TTC549 (cell line): ENCODE data around the gene TRPC3.

Experiments used
- FAIRE-seq: peaks from 2 replicates; lab custom pipeline; 2012; peaks lifted over from hg19 to GRCh38; lab: Jason Lieb, UNC

The TRPC3 gene

DNA sequence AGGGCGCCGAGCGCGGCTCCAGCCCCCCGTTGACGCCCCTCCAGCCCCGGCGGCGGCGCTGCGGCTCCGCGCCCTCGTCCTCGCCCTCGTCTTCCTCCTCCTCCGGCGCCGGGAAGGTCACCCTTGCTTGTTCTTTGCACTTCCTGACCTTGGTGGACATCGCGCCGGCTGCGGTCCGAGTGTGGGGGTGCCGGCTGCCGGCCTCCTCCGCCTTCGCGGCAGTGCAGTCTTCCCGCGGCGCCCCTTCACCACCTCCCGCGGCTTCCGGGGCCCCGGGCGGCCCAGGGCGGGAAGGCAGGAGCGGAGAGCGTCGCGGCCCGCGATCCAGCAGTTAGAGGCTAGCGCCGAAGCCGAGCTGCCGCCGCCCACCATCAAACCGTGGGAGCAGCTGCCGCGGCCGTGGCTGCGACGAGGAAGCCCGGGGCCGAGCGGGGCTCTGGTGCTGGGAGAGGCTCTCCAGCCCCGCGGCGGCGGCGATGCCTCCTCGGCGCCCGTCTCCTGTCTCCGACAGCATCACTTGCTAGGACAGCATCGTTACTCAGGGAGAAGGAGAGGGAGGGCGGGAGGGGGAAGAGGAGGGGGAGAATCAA is at the start of gene TRPC3:
TSS of gene TRPC3 (minus strand) at position 540 of the 590 bp plus-strand sequence. CDS start at position 160, 380 bp downstream.
- no peak for FAIRE-seq

GRCh38 chr4:122000849-122001248 is 49.0 kb upstream of the TRPC3 start:
- no peak for FAIRE-seq

- no peak for FAIRE-seq
These were observed 46.2 kb upstream of the TRPC3 start for GRCh38 chr4:121998024-121998423.

DNA sequence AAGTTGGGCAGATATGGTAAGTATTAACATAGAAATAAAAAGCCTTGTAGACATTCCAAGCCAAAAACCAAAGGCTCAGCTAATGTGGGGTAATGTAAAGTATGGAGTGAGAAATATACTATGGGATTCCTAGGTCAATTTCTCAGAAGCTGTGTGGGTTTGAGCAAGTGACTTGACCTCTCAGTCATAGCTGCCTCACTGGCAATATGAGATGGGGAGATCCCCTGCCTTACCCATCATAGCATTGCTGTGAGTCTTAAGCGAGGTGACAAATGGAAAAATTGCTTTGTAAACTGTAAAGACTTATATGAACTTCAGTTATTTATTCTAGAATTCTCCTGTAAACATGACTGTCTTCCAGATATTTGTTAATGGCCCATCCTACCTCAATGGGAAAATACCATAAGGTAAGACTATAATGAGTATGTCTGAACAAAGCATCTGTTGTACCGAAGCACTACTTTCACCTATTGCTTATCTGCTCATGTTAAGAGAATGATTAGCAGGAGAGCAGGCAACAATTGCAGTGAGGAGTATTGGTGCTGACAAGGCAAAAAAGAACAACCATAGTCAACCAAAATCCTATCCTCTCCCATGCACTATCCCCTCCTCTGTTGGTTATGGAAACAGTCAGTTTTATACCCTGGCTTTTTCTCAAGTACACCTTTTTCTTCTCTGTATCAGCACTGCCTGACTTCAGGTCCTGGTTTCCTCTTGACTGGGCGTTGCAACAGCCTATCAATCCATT is 44.1 kb upstream of the TRPC3 start:
- no peak for FAIRE-seq

DNA sequence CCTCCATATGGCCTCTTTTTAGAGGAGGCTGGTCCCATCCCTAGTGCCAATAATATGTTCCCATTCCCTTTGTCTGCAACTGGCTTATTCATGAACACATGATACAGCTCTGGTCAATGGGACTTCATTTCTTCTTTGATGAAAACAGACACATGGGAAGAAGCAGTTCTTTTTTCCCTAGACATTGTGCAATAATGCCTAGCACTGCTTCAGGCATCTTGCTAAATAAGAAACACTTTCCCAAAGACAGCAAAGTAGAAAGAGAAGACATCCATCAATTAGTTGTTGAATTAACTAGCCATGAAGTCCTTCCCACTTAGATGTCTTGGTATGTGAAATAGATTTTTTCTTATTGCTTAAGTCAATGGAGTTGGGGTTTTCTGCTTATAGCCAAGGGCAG is 40.1 kb upstream of the TRPC3 start:
- no peak for FAIRE-seq

DNA sequence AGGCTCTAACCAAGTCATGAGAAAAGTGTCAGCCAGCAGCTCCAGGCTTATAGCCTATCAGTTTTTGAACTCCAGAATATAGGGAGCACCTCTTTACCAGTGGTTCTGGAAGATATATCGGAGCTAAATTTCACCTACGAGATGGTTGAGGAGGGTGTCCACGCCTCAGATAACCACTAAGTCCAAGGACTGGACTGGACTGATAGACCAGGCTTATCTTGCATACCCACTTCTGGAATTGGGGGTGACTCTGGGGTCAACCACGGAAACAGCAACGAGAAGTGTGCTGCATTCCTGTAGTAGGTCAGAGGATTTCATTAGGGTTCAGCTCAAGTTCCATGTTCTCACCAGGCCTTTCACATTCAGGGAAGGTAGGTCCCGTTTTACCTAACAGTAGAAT is 38.6 kb upstream of the TRPC3 start:
- no peak for FAIRE-seq

DNA sequence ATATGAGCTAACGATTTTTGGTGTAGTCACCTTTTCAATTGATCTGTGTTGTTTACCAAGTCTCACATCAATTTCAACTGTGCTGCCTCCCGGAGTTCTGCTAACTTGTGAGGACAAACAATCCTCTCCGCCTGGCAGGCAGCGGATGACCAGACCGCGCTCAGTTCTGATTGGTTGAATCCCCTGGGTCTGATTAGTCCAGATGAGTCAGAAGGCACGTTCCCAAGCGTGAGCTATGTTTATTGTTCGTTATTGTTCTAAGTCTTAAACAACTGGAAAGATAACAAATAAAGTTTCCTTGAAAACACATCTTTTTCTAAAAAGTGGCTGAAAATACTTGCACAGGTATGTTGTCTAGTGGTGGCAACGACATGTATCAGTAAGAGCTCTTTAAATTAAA is 37.9 kb upstream of the TRPC3 start:
- no peak for FAIRE-seq

DNA sequence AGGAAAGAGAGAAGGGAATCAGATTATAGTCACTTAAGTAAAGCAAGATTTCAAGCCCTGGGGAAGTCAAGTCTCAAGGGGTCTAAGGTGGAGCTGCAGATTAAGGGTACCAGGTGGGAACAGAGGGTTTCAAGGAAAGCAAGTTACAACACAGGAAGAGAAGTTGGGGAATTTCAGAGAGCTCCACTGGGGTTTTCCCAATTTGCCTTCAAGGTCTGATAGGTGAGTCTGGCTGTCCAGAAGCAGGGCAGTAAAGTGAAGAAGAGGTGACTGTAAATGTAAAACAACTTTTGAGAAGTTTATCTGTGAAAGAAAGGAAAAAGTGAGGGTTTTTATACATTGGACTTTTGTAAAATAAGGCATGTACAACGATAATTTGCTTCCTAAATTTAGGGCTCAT is 37.1 kb upstream of the TRPC3 start:
- FAIRE-seq = no peak

- FAIRE-seq = no peak
These were observed 28.8 kb upstream of the TRPC3 start for GRCh38 chr4:121980643-121981042.

GRCh38 chr4:121978172-121978516 is 26.3 kb upstream of the TRPC3 start:
- FAIRE-seq = no peak

DNA sequence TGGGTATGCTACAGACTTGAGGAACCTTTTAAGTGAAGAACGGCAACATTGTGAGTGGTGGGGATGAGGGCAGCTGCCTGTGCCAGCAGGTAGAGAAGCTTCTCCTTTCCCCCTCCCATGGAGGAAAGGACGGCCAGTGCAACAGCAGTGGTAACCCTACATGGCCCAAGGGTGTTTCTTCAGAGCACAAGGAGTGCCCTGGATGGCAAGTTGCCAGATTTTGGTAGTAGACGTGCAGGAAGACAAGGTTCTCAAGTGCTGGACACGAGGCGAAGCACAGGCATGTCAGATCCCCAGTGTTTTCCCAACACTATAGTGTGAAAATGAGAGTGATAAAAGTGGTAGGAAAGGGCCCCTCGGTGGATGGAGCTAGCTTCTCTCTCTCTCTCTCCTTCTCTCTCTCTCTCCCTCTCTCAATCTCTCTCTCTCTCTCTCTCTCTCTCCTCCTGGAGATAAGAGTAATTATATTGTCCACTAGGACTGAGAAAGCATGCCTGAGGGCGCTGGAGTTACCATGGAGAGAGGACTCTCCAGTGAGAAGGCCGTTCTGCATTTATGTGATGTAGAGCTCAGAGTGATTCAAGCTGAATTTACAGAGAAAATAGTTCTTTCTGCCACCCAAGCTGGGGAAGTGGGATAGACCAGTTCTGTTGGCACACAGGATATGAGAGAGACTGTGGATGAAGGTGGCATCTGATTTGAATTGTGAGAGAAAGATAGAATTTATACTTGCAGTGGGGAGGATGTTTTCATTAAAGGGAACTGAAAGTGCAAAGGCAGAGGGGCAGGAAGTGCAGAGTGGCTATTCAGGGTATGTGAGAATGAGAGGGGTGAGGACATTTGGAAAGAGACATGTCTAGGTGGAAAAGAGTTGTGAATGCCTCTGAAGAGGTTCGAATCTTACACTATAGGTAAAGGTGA is 25.7 kb upstream of the TRPC3 start:
- FAIRE-seq = no peak

DNA sequence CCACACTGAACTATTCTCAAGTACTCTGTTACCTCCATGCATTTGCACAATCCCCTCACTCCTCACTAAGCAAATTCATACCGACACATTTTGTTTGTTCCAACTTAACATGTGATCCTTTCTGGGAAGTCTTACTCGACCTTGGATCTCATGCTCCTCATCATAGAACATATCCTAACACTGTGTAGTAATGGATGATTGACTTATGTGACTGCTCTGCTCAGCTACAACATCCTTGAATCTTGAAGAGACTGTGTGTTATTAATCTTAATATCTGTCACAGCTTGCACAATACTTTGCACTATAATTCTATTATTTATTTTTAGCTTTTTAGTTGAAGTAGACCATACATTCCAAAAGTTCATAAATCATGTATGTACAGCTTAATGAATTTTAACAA is 23.9 kb upstream of the TRPC3 start:
- FAIRE-seq = no peak

DNA sequence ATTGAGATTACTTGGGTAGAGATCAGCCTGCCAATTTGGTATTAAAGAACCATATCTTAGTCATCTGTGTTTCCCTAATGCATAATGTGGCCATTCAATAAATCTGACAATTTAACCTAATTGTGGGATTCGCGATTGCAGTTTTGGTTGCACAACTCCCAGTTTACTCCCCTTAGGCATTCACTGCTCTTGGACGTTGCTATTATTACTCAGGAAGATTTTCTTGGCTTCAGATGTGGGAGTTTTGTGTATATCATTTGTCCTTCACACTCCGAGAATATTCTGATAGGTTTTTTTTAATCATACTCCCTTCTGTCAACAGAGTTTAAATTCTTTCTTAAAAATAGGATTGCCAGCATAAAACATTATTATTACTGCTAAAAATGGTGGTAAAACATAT is 22.0 kb upstream of the TRPC3 start:
- FAIRE-seq = no peak

GRCh38 chr4:121968859-121969258 is 17.0 kb upstream of the TRPC3 start:
- no peak for FAIRE-seq

GRCh38 chr4:121964958-121965357 is 13.1 kb upstream of the TRPC3 start:
- FAIRE-seq = no peak

DNA sequence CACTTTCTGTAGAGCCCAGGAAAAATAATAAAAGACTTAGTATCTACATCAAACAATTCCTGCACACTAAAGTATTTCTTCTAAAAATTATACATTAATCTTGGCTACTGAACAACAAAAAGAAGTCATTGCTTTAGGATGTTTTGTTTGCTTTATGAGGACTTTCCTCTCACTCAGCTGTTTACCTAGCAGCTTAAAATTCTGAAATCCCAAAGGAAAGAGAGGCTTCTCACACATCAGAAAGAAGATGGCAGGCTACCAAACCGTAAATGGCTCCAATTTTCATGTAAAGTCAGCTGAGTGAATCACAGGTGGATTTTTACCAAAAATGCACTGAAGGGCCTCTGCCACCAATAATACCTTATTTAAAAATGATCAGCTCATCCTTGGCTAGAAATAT is 9.0 kb upstream of the TRPC3 start:
- no peak for FAIRE-seq

DNA sequence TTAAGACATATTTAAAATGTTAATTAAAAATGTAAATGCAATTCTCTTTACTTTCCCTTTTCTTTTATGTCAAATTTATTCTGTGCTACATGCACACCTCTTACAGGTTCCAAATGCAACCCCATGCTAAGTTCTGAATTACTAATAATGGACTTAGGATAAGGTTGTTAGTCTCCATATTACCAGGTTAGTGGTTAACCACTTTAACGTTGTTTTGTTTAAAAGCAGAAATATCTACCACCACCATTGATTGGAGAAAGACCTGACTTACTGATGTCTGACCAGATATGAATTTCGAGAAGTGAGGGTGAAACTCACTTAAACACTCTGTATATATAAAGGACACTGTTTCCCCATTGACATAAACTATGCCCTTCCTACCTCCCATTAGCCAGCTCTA is 6.9 kb upstream of the TRPC3 start:
- no peak for FAIRE-seq

DNA sequence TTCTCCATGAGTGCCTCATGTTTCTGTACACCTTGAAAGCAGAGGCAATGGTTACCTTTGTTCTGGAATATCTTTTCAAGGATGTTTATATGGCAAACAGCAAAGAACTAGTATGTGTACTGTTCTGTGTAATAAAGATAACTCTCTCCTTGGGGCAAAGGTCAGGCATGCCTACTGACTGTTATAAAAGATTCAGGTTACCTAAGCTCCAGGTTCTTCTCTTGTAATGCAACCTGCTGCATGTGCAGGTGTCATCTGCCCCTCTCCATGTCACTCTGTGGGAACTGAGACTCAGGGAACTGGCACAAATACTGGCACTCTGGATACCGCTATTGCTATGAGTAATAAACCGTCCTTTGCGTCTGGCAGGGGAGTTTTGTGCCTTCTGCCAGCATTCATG is 5.4 kb upstream of the TRPC3 start:
- FAIRE-seq = no peak

- FAIRE-seq = no peak
These were observed 2.0 kb upstream of the TRPC3 start for GRCh38 chr4:121953860-121954259.

DNA sequence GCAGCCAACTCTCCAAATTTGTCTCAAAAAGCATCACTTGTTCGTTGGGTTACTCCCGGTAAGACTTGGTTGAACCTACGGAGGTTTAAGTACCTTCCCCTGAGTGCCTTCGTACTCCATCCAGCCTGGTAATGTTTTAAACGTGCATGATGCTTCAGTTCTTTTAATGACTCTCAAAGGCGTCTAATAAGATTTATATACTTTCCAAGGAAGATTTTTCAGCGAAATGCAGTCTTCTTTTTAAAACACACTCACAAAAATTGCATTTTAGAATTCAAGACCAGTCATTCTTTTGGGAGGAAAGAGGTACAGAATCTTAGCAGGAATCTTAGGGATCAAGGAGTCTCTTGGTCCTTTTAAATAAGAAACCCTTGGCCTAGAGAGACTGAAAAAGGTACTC is 430 bp upstream of the TRPC3 start:
- FAIRE-seq = no peak

DNA sequence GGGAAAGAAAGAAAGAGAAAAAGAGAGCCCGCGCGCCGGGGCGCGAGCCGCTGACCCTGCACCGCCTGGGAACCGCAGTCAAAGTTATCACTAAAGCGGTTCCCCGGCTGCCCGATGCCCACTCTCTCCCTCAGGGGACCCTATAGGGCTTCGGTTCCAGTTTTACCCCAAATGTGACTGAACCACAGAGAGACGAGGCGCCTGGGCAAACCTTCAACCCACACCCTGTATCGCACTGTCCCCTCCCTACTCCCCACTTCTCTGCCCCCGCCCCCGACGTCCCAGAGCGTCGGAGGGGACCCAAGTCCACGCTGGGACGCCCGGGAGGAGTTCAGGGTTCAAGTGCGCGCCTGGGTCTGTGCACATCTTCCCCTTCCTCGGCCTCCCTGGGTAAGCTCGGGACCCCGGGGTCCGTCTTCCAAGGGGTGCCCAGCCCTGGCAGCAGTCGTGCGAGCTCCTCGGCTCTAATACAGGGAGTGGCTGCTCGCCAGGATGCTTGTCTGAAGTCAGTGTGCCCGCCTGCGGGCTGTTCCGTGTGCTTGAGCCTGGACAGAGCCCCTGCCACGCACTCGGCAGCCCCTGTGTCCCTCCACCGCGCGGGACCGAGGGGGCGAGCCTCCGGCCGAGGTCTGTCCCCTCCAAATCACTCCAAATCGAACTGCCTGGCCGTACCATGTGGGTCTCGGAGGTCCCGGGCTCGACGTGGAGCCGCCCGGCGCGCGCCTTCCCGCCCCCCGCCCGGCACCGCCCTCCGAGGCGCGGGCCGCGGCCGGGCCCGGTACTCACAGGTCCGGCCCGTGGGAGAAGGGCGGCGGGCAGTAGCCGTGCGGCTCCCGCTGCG is 960 bp downstream of the TRPC3 start:
- FAIRE-seq = no peak

DNA sequence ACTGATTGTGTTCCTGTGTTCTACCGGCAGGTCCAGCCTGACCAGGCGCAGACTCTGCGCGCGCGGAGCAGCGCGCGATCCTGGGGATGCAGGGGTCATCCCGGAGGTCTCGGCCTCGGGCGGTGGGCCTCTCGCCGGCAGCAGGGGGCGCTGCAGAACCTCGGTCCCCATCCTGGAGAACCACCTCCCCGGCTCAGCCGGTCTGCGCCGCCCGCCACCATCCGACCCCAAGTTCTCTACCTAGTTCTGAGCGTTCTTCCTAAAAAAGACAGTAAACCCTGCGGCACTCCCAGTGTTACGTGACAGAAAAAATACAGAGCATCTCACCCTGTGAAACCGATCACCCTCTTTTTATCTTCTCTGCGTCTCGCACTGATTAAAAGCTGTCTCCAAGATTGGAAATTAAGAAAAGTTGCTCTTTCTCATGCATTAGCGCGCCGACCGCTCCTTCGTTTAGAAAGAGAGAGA is 1.6 kb downstream of the TRPC3 start:
- no peak for FAIRE-seq
